Measurements from ENCODE around the gene SCUBE2.

Gene SCUBE2

DNA sequence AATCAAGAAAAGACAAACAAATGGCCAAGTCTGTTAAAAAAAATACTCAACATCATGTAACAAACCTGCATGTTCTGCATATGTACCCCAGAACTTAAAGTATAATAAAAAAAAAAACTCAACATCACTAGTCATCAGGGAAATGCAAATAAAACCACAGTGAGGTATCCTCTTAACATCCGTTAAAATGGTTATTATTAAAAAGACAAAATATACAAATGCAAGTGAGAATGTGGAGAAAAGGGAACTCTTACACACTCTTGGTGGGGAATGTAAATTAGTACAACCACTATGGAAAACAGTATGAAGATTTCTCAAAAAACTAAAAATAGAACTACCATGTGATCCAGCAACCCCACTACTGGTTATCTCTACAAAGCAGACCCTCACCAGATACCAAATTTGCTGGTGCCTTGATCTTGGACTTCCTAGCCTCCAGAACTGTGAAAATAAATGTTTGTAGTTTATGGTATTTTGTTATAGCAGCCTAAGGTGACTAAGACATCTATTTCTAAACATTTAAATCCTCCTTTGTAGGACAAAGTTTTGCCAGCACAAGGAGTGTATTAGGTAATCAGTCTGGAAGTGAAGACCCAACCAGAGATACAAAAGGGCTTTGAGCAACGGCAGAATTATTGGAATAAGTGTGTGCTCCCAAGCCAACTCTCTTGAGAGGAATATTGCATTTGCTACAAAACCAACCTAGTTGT is 32.4 kb upstream of the SCUBE2 start:
- no peak overlapping the region for H3K4me2 ChIP-seq (ENCODE audit: low read length)
- H4K91ac ChIP-seq (ENCODE audit: low read depth, low read length): no peak overlapping the region
- no peak overlapping the region for H3K4me3 ChIP-seq (ENCODE audit: low read depth, low read length)
- no peak for DNase-seq
- H3K79me1 ChIP-seq (ENCODE audit: low read length): no peaks in the 10 kb centered on the region
- no peak overlapping the region for H4K12ac ChIP-seq (ENCODE audit: low read depth, low read length)
- no peaks in the 10 kb centered on the region for H3K36me3 ChIP-seq (ENCODE audit: control insufficient read depth in 1 of 2, insufficient read depth in 2 of 2, low read length in 2 of 2)
- H2AK5ac ChIP-seq (ENCODE audit: low read length): no peak overlapping the region
- H3K4ac ChIP-seq (ENCODE audit: low read depth, low read length): no peak overlapping the region
- H2AFZ ChIP-seq (ENCODE audit: insufficient read depth, low read length, poor library complexity): no peak overlapping the region
- H2BK120ac ChIP-seq (ENCODE audit: insufficient read depth, low read length, poor library complexity): no peak overlapping the region
- no peak overlapping the region for H3K27ac ChIP-seq (ENCODE audit: low read depth, low read length)
- H3K9me3 ChIP-seq (ENCODE audit: insufficient read depth, low read depth, low read length): no peaks in the 10 kb centered on the region
- H3K79me2 ChIP-seq (ENCODE audit: control insufficient read depth, insufficient read depth, low read length, poor library complexity): no peaks in the 10 kb centered on the region
- H3K14ac ChIP-seq (ENCODE audit: low read length): no peak overlapping the region
- no peaks in the 10 kb centered on the region for H3K27me3 ChIP-seq (ENCODE audit: insufficient read depth, low read length)
- H3K9ac ChIP-seq (ENCODE audit: low read length): no peak overlapping the region
- no peaks in the 10 kb centered on the region for H3K4me1 ChIP-seq (ENCODE audit: control insufficient read depth in 1 of 2, insufficient read depth in 2 of 2, low read length in 2 of 2)
- no peak overlapping the region for H3K23ac ChIP-seq (ENCODE audit: low read length)
- H4K8ac ChIP-seq (ENCODE audit: low read depth, low read length): no peak overlapping the region
- H3K18ac ChIP-seq (ENCODE audit: low read length): no peak overlapping the region
- no peak overlapping the region for H2BK5ac ChIP-seq (ENCODE audit: low read depth, low read length, poor library complexity)
- no peak overlapping the region for H2BK12ac ChIP-seq (ENCODE audit: low read length)
- no CpG with 5 or more reads among the region's 2 CpGs for WGBS (ENCODE audit: extremely low coverage, insufficient coverage, insufficient read length)

DNA sequence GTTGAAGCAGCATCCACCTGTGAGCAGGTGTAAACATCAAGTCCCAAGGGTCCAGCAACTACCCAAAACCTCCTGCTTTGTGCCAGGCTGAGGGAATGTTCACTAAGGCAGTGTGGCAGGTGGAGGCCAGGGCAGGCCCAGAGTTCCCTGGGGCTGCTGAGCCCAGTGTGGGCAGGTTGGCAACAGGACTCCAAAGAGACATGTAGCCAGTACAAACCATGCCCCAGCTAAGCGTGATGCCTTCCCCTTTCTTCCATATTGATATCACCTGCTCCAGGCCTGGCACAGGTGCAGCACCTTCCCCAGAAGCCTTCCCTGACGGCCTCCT is 30.0 kb upstream of the SCUBE2 start:
- Histone ChIP-seq H3K4ac (ENCODE audit: low read depth, low read length) (no peak overlapping the region), H3K27ac (ENCODE audit: low read depth, low read length) (no peak overlapping the region), H2BK12ac (ENCODE audit: low read length) (no peak overlapping the region), H3K23ac (ENCODE audit: low read length) (no peak overlapping the region), H3K18ac (ENCODE audit: low read length) (no peak overlapping the region), H4K91ac (ENCODE audit: low read depth, low read length) (no peak overlapping the region), H3K9ac (ENCODE audit: low read length) (no peak overlapping the region), H3K4me3 (ENCODE audit: low read depth, low read length) (no peak overlapping the region), H2BK120ac (ENCODE audit: insufficient read depth, low read length, poor library complexity) (no peak overlapping the region), H3K4me1 (ENCODE audit: control insufficient read depth in 1 of 2, insufficient read depth in 2 of 2, low read length in 2 of 2) (no peaks in the 10 kb centered on the region), H2AK5ac (ENCODE audit: low read length) (no peak overlapping the region), H3K36me3 (ENCODE audit: control insufficient read depth in 1 of 2, insufficient read depth in 2 of 2, low read length in 2 of 2) (no peaks in the 10 kb centered on the region), H2AFZ (ENCODE audit: insufficient read depth, low read length, poor library complexity) (no peak overlapping the region), H3K4me2 (ENCODE audit: low read length) (no peak overlapping the region), H4K12ac (ENCODE audit: low read depth, low read length) (no peak overlapping the region), H3K14ac (ENCODE audit: low read length) (no peak overlapping the region), H3K79me1 (ENCODE audit: low read length) (no peaks in the 10 kb centered on the region), H2BK5ac (ENCODE audit: low read depth, low read length, poor library complexity) (no peak overlapping the region), H3K79me2 (ENCODE audit: control insufficient read depth, insufficient read depth, low read length, poor library complexity) (no peaks in the 10 kb centered on the region), H3K9me3 (ENCODE audit: insufficient read depth, low read depth, low read length) (no peaks in the 10 kb centered on the region), H3K27me3 (ENCODE audit: insufficient read depth, low read length) (no peaks in the 10 kb centered on the region), H4K8ac (ENCODE audit: low read depth, low read length) (no peak overlapping the region)
- WGBS (ENCODE audit: extremely low coverage, insufficient coverage, insufficient read length): no CpG with 5 or more reads among the region's 2 CpGs
- DNase-seq: no peak

DNA sequence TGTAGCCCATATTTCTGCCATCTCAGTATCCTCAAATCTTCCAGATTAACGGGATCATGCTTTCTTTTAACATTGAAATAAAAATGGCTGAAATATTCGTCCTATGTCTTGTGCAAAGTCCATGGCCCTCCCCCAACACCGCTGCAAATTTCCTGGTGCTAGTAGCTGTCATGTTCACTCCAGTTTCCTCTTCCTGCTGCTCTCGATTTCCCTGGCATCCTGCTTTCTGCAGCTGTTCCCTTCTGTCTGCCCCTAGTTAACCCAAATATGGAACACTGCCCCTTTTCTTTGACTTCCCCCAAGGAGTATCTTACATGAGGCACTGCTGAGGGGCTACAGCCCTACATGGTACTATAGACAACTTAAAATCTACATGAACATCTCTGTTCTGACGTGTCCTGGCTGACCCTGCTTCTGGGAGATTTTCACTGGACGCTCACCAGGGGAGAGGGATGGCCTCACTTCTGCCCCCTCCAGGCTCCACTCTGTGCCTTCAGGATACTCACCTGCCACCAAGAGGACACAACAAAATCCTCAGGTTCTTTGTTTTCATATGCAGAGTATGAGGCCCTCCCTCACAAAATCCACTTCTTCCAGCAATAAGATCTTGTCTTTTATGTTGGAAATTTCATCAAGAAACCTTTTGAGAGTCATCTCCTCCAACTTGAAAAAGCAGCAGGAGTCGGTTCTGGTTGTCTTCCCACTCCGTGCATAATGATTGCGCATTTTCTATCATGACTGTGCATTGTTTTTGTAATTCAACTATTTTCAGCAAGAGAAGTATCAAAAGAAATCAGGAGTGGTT is 29.5 kb upstream of the SCUBE2 start:
- Histone ChIP-seq H3K18ac (ENCODE audit: low read length) (no peak overlapping the region), H3K27me3 (ENCODE audit: insufficient read depth, low read length) (no peaks in the 10 kb centered on the region), H3K23ac (ENCODE audit: low read length) (no peak overlapping the region), H2BK120ac (ENCODE audit: insufficient read depth, low read length, poor library complexity) (no peak overlapping the region), H3K4ac (ENCODE audit: low read depth, low read length) (no peak overlapping the region), H3K36me3 (ENCODE audit: control insufficient read depth in 1 of 2, insufficient read depth in 2 of 2, low read length in 2 of 2) (no peaks in the 10 kb centered on the region), H2AK5ac (ENCODE audit: low read length) (no peak overlapping the region), H3K9me3 (ENCODE audit: insufficient read depth, low read depth, low read length) (no peaks in the 10 kb centered on the region), H2BK5ac (ENCODE audit: low read depth, low read length, poor library complexity) (no peak overlapping the region), H3K4me3 (ENCODE audit: low read depth, low read length) (no peak overlapping the region), H3K9ac (ENCODE audit: low read length) (no peak overlapping the region), H3K4me2 (ENCODE audit: low read length) (no peak overlapping the region), H2BK12ac (ENCODE audit: low read length) (no peak overlapping the region), H4K91ac (ENCODE audit: low read depth, low read length) (no peak overlapping the region), H3K14ac (ENCODE audit: low read length) (no peak overlapping the region), H3K79me1 (ENCODE audit: low read length) (no peaks in the 10 kb centered on the region), H4K12ac (ENCODE audit: low read depth, low read length) (no peak overlapping the region), H3K27ac (ENCODE audit: low read depth, low read length) (no peak overlapping the region), H2AFZ (ENCODE audit: insufficient read depth, low read length, poor library complexity) (no peak overlapping the region), H3K4me1 (ENCODE audit: control insufficient read depth in 1 of 2, insufficient read depth in 2 of 2, low read length in 2 of 2) (no peaks in the 10 kb centered on the region), H4K8ac (ENCODE audit: low read depth, low read length) (no peak overlapping the region), H3K79me2 (ENCODE audit: control insufficient read depth, insufficient read depth, low read length, poor library complexity) (no peaks in the 10 kb centered on the region)
- no CpG with 5 or more reads among the region's 9 CpGs for WGBS (ENCODE audit: extremely low coverage, insufficient coverage, insufficient read length)
- peak in 1 of 2 donors; percentile 37 for DNase-seq

DNA sequence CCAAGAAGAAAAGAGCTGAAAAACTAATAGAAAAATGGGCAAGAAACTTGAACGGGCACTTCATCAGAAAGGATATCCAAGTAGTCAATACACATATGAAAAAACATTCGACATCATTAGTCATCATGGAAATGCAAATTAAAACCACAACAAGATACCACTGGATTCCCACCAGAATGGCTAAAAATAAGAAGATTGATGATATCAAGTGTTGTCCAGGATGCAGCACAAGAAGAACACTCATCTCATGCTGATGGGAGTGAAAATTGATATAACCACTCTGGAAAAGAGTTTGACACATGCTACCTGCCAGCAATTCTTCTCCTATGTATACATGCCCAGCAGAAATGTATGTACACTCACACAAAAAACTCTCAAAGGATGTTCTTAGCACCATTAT is 26.9 kb upstream of the SCUBE2 start:
- no peak overlapping the region for H4K12ac ChIP-seq (ENCODE audit: low read depth, low read length)
- no peak overlapping the region for H4K91ac ChIP-seq (ENCODE audit: low read depth, low read length)
- H3K27me3 ChIP-seq (ENCODE audit: insufficient read depth, low read length): no peaks in the 10 kb centered on the region
- H3K4me1 ChIP-seq (ENCODE audit: control insufficient read depth in 1 of 2, insufficient read depth in 2 of 2, low read length in 2 of 2): no peaks in the 10 kb centered on the region
- no peak overlapping the region for H3K18ac ChIP-seq (ENCODE audit: low read length)
- no peak overlapping the region for H3K14ac ChIP-seq (ENCODE audit: low read length)
- no peak overlapping the region for H3K27ac ChIP-seq (ENCODE audit: low read depth, low read length)
- no peak overlapping the region for H3K4me2 ChIP-seq (ENCODE audit: low read length)
- no peaks in the 10 kb centered on the region for H3K79me2 ChIP-seq (ENCODE audit: control insufficient read depth, insufficient read depth, low read length, poor library complexity)
- H3K9me3 ChIP-seq (ENCODE audit: insufficient read depth, low read depth, low read length): peaks cover 1% of the 10 kb centered on the region
- no peak for DNase-seq
- H2BK120ac ChIP-seq (ENCODE audit: insufficient read depth, low read length, poor library complexity): no peak overlapping the region
- no peak overlapping the region for H3K9ac ChIP-seq (ENCODE audit: low read length)
- H2BK5ac ChIP-seq (ENCODE audit: low read depth, low read length, poor library complexity): no peak overlapping the region
- no peak overlapping the region for H3K4me3 ChIP-seq (ENCODE audit: low read depth, low read length)
- H2AFZ ChIP-seq (ENCODE audit: insufficient read depth, low read length, poor library complexity): no peak overlapping the region
- whole genome bisulfite sequencing (ENCODE audit: extremely low coverage, insufficient coverage, insufficient read length): no CpG with 5 or more reads among the region's 2 CpGs
- H3K79me1 ChIP-seq (ENCODE audit: low read length): no peaks in the 10 kb centered on the region
- no peak overlapping the region for H2BK12ac ChIP-seq (ENCODE audit: low read length)
- H3K4ac ChIP-seq (ENCODE audit: low read depth, low read length): no peak overlapping the region
- H2AK5ac ChIP-seq (ENCODE audit: low read length): no peak overlapping the region
- H4K8ac ChIP-seq (ENCODE audit: low read depth, low read length): no peak overlapping the region
- no peak overlapping the region for H3K23ac ChIP-seq (ENCODE audit: low read length)
- no peaks in the 10 kb centered on the region for H3K36me3 ChIP-seq (ENCODE audit: control insufficient read depth in 1 of 2, insufficient read depth in 2 of 2, low read length in 2 of 2)
